Large intestine (tissue), 3 donors: ENCODE measurements around the gene FUCA2. TPM values are rescaled to one million over a fixed set of nuclear protein-coding genes. Genes with fewer than 3 reads are reported as not detected.

ENCODE experiments used
- DNase-seq, 2 donors: peaks; one replicate each; pipeline versions ENCODE4 v3.0.0 to v3.0.0-alpha.2; 2013
- H3K27ac ChIP-seq: one replicate; pipeline ENCODE4 v1.5.1; 2013; ENCODE audit warnings: low read length
- H3K27me3 ChIP-seq: 2 replicates; pipeline ENCODE4 v1.6.1; 2013; ENCODE audit warnings: low read length; ENCODE audit not compliant: control insufficient read depth, insufficient read depth
- H3K36me3 ChIP-seq: 2 replicates; pipeline ENCODE4 v1.6.1; 2013; ENCODE audit warnings: low read length; ENCODE audit not compliant: control insufficient read depth, insufficient read depth
- H3K4me1 ChIP-seq: one replicate; pipeline ENCODE4 v1.6.1; 2013; ENCODE audit warnings: low read length; ENCODE audit not compliant: control insufficient read depth, insufficient read depth
- H3K4me3 ChIP-seq: one replicate; pipeline ENCODE4 v1.5.1; 2013; ENCODE audit warnings: low read length
- H3K9me3 ChIP-seq: one replicate; pipeline ENCODE4 v1.6.1; 2013; ENCODE audit warnings: mild to moderate bottlenecking, low read depth, low read length, moderate library complexity; ENCODE audit not compliant: control insufficient read depth
- WGBS: methylation state at CpG from one replicate; pipeline ENCODE4 v1.1.5; 2013; ENCODE audit warnings: low lambda C conversion rate; ENCODE audit not compliant: insufficient coverage; 5-methylcytosine and 5-hydroxymethylcytosine counted together
- polyA plus RNA-seq: library from polyadenylated mRNA; unstranded; fragments of 120-200 nt; gene quantifications from one replicate; pipeline ENCODE4 v1.2.1, GENCODE V29; 2013

Gene FUCA2
- polyA plus RNA-seq, 1 donor = 121 TPM

GRCh38 chr6:143538374-143538773 lies 26.9 kb upstream of the FUCA2 start:
- Histone ChIP-seq H3K4me1 (peaks cover 54% of the 10 kb centered on the region), H3K9me3 (no peaks in the 10 kb centered on the region), H3K4me3 (peak overlapping the region; percentile 73), H3K36me3 (no peaks in the 10 kb centered on the region), H3K27me3 (no peaks in the 10 kb centered on the region), H3K27ac (peak overlapping the region; percentile 93)
- WGBS = no CpG with 5 or more reads among the region's 7 CpGs
- DNase-seq = no peak

GRCh38 chr6:143536866-143537691 lies 25.6 kb upstream of the FUCA2 start:
- H3K27me3 ChIP-seq = no peaks in the 10 kb centered on the region
- H3K27ac ChIP-seq = peak overlapping the region; percentile 96
- WGBS = no CpG with 5 or more reads among the region's 103 CpGs
- no peaks in the 10 kb centered on the region for H3K9me3 ChIP-seq
- no peaks in the 10 kb centered on the region for H3K36me3 ChIP-seq
- peak overlapping the region; percentile 73 for H3K4me3 ChIP-seq
- peaks cover 52% of the 10 kb centered on the region for H3K4me1 ChIP-seq
- DNase-seq = peak; percentile 52 to 86

GRCh38 chr6:143536461-143536865 lies 24.9 kb upstream of the FUCA2 start:
- Histone ChIP-seq H3K4me1 (peaks cover 53% of the 10 kb centered on the region), H3K9me3 (no peaks in the 10 kb centered on the region), H3K27me3 (no peaks in the 10 kb centered on the region), H3K4me3 (peak overlapping the region; percentile 62), H3K36me3 (no peaks in the 10 kb centered on the region), H3K27ac (peak overlapping the region; percentile 96)
- WGBS = no CpG with 5 or more reads among the region's 27 CpGs
- peak in 1 of 2 donors; percentile 69 for DNase-seq

- no peaks in the 10 kb centered on the region for H3K9me3 ChIP-seq
- 40% methylated on average over 1 of the region's 5 CpGs for WGBS
- no peaks in the 10 kb centered on the region for H3K36me3 ChIP-seq
- no peaks in the 10 kb centered on the region for H3K27me3 ChIP-seq
- H3K27ac ChIP-seq = peak overlapping the region; percentile 96
- H3K4me3 ChIP-seq = no peak overlapping the region
- peaks cover 46% of the 10 kb centered on the region for H3K4me1 ChIP-seq
- peak in 1 of 2 donors; percentile 68 for DNase-seq
Observed at GRCh38 chr6:143535189-143535614, 23.7 kb upstream of the FUCA2 start.

- peaks cover 36% of the 10 kb centered on the region for H3K4me1 ChIP-seq
- no peaks in the 10 kb centered on the region for H3K27me3 ChIP-seq
- no peaks in the 10 kb centered on the region for H3K36me3 ChIP-seq
- H3K27ac ChIP-seq = peak overlapping the region; percentile 96
- WGBS = 80% methylated on average over 4 of the region's 5 CpGs
- peak; percentile 52 to 73 for DNase-seq
- no peaks in the 10 kb centered on the region for H3K9me3 ChIP-seq
- H3K4me3 ChIP-seq = no peak overlapping the region
Observed at GRCh38 chr6:143531720-143532499, 20.4 kb upstream of the FUCA2 start.

GRCh38 chr6:143529095-143529494 lies 17.6 kb upstream of the FUCA2 start:
- no peaks in the 10 kb centered on the region for H3K27me3 ChIP-seq
- H3K9me3 ChIP-seq = no peaks in the 10 kb centered on the region
- DNase-seq = peak in 1 of 2 donors; percentile 55
- WGBS = 83% methylated on average over 1 of the region's 2 CpGs
- no peaks in the 10 kb centered on the region for H3K36me3 ChIP-seq
- H3K4me1 ChIP-seq = peaks cover 28% of the 10 kb centered on the region
- H3K4me3 ChIP-seq = no peak overlapping the region
- H3K27ac ChIP-seq = no peak overlapping the region

- H3K4me1 ChIP-seq = peaks cover 25% of the 10 kb centered on the region
- no peak overlapping the region for H3K27ac ChIP-seq
- no peaks in the 10 kb centered on the region for H3K9me3 ChIP-seq
- DNase-seq = no peak
- no peak overlapping the region for H3K4me3 ChIP-seq
- 67% methylated on average over 1 of the region's 7 CpGs for WGBS
- H3K36me3 ChIP-seq = no peaks in the 10 kb centered on the region
- no peaks in the 10 kb centered on the region for H3K27me3 ChIP-seq
Observed at GRCh38 chr6:143528164-143528811, 16.8 kb upstream of the FUCA2 start.

GRCh38 chr6:143527677-143528076 lies 16.2 kb upstream of the FUCA2 start:
- H3K27me3 ChIP-seq = no peaks in the 10 kb centered on the region
- H3K4me3 ChIP-seq = no peak overlapping the region
- WGBS = no CpG with 5 or more reads among the region's 1 CpG
- no peak overlapping the region for H3K27ac ChIP-seq
- H3K36me3 ChIP-seq = no peaks in the 10 kb centered on the region
- DNase-seq = no peak
- H3K4me1 ChIP-seq = peaks cover 19% of the 10 kb centered on the region
- H3K9me3 ChIP-seq = no peaks in the 10 kb centered on the region

GRCh38 chr6:143525356-143525755 lies 13.8 kb upstream of the FUCA2 start:
- no CpG with 5 or more reads among the region's 1 CpG for WGBS
- DNase-seq = no peak
- Histone ChIP-seq H3K4me3 (no peak overlapping the region), H3K36me3 (no peaks in the 10 kb centered on the region), H3K27ac (no peak overlapping the region), H3K4me1 (peaks cover 7% of the 10 kb centered on the region), H3K27me3 (no peaks in the 10 kb centered on the region), H3K9me3 (no peaks in the 10 kb centered on the region)

GRCh38 chr6:143522039-143522600 lies 10.6 kb upstream of the FUCA2 start:
- H3K4me3 ChIP-seq = no peak overlapping the region
- DNase-seq = no peak
- H3K4me1 ChIP-seq = no peaks in the 10 kb centered on the region
- 89% methylated on average over 3 of the region's 8 CpGs for WGBS
- H3K27ac ChIP-seq = no peak overlapping the region
- H3K36me3 ChIP-seq = no peaks in the 10 kb centered on the region
- H3K27me3 ChIP-seq = no peaks in the 10 kb centered on the region
- H3K9me3 ChIP-seq = no peaks in the 10 kb centered on the region
